Activated gamma-delta T cell treated with anti-CD3 and anti-CD28 coated beads, Interleukin-2, amount 50 U/mL, for 16 hours (primary cell): ENCODE data around the gene PLSCR2.
"Not testable (repeated sequence)": the region's sequence is repeated elsewhere in the genome, so short reads cannot be mapped to it uniquely, and the experiment has no call there.

Experiments
- DNase-seq: peaks from one replicate; pipeline ENCODE4 v3.0.0-alpha.2; 2020; ENCODE audit warnings: low read depth

Gene PLSCR2

GRCh38 chr3:146469150-146470017 is at the start of gene PLSCR2:
Gene PLSCR2 (minus strand): TSS chr3:146469561. CDS start chr3:146459904, 9,657 bp downstream.
- peak; percentile 48 for DNase-seq

- DNase-seq, result no peak
Measured at GRCh38 chr3:146517684-146518435, 48.5 kb upstream of the PLSCR2 start.

GRCh38 chr3:146513386-146514051 is 44.2 kb upstream of the PLSCR2 start:
- no peak for DNase-seq

GRCh38 chr3:146511402-146512134 is 42.2 kb upstream of the PLSCR2 start:
- DNase-seq, result no peak

GRCh38 chr3:146507331-146508120 is 38.2 kb upstream of the PLSCR2 start:
- no peak for DNase-seq

- no peak for DNase-seq
Measured at GRCh38 chr3:146505516-146505915, 36.2 kb upstream of the PLSCR2 start.

- DNase-seq, result no peak
Measured at GRCh38 chr3:146504498-146505197, 35.3 kb upstream of the PLSCR2 start.

- no peak for DNase-seq
Measured at GRCh38 chr3:146503461-146504202, 34.3 kb upstream of the PLSCR2 start.

GRCh38 chr3:146502887-146503460 is 33.6 kb upstream of the PLSCR2 start:
- DNase-seq, result no peak

GRCh38 chr3:146501752-146502151 is 32.4 kb upstream of the PLSCR2 start:
- no peak for DNase-seq

- DNase-seq, result no peak
Measured at GRCh38 chr3:146499701-146500100, 30.3 kb upstream of the PLSCR2 start.

GRCh38 chr3:146498002-146498736 is 28.8 kb upstream of the PLSCR2 start:
- DNase-seq, result no peak

- DNase-seq, result not testable (repeated sequence)
Measured at GRCh38 chr3:146497145-146497843, 27.9 kb upstream of the PLSCR2 start.

- no peak for DNase-seq
Measured at GRCh38 chr3:146496726-146497125, 27.4 kb upstream of the PLSCR2 start.

GRCh38 chr3:146496251-146496650 is 26.9 kb upstream of the PLSCR2 start:
- no peak for DNase-seq

- no peak for DNase-seq
Measured at GRCh38 chr3:146493761-146494160, 24.4 kb upstream of the PLSCR2 start.

GRCh38 chr3:146493221-146493620 is 23.9 kb upstream of the PLSCR2 start:
- no peak for DNase-seq

GRCh38 chr3:146491303-146491702 is 21.9 kb upstream of the PLSCR2 start:
- DNase-seq, result no peak
